ENCODE data around the gene EIF1AX. TPM values are rescaled to one million over a fixed set of nuclear protein-coding genes. Genes with fewer than 3 reads are reported as not detected.

The EIF1AX gene
- total RNA-seq, 4 donors from 2014 or later = 45.2 to 55.0 (median 46.9) TPM

DNA sequence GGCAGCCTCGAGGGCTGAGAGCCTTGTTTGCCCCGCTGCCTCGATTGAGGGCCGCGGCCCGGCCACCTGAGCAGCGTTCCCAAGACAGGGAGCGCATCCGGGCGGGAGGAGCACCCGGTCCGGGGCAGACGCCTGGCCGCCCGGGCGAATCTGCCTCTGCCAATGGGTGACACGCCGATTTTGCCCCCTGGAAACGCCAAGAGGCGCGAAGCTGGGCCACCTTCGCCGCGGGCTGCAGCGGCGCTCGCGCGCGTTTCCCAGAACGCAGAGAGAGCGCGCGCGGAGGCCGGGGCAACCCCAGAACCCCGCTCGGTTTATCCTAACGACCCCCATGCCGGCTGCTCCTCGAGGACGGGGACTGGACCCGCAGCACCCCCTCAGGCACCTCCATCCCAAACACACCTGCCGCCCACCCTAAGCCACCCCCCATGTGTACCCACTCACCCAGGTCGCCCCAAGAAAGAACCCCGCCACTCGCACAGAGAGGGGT, 25.5 kb downstream of the EIF1AX start:
- no peaks in the 10 kb centered on the region for H3K9me3 ChIP-seq
- 24% methylated on average over 5 of the region's 47 CpGs for WGBS
- no peak for DNase-seq (ENCODE audit: extremely low spot score)
- peak overlapping the region; percentile 31 to 47 (median 36) for H3K4me3 ChIP-seq
- no peak overlapping the region for H3K27ac ChIP-seq (replicated peaks in 1 of 4)
- peaks cover 0 to 22% (median 13%) of the 10 kb centered on the region in 4 donors for H3K27me3 ChIP-seq
- TF ChIP-seq POLR2AphosphoS5 (IDR thresholded peaks at IDR 0.05) = no peak
- TF ChIP-seq POLR2A (IDR thresholded peaks at IDR 0.05; ENCODE audit: low read depth) = no peak
- TF ChIP-seq EP300 (IDR thresholded peaks at IDR 0.05) = no peak
- peaks cover 0 to 15% (median 13%) of the 10 kb centered on the region in 4 donors for H3K4me1 ChIP-seq
- H3K36me3 ChIP-seq = no peaks in the 10 kb centered on the region
- intact Hi-C loops (cut with DNase I) = no loop called here

DNA sequence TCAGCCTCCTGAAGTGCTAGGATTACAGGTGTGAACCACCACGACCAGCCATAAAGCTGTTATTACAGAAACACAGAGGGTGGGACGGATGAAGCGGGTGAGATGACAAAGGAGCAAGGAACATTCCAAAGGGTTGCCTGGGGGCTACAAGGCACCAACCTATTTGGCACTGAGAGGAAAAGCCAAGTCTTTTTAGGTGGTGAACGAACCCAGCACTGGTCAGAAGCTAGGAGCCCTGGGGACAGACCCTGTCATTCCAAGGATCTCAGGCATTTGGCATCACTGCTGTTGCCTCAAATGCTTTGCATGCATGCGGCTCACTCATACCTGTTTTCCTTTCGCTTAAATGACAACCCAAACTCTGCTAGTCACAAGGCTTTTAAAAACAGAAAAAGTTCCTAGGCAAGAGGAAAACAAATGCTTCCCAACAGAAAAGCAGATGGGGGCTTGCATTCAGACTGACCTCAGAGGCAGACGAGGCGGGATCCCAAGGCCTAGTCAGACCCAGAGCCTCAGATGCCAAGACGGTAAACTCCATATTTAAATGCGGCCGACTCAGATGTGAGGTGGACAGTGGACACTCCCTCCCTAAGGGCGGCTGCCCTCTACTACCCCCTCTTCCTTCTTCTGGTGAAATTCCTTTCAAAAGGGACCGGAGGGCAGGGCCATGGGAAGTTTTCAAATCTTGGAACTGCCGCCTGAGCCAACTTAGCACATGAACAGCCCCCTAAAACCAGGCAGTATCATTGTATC, 29.4 kb downstream of the EIF1AX start:
- TF ChIP-seq EP300 (IDR thresholded peaks at IDR 0.05) (no peak), POLR2AphosphoS5 (IDR thresholded peaks at IDR 0.05) (no peak), POLR2A (IDR thresholded peaks at IDR 0.05; ENCODE audit: low read depth) (no peak)
- TF ChIP-seq, protein P1, sequence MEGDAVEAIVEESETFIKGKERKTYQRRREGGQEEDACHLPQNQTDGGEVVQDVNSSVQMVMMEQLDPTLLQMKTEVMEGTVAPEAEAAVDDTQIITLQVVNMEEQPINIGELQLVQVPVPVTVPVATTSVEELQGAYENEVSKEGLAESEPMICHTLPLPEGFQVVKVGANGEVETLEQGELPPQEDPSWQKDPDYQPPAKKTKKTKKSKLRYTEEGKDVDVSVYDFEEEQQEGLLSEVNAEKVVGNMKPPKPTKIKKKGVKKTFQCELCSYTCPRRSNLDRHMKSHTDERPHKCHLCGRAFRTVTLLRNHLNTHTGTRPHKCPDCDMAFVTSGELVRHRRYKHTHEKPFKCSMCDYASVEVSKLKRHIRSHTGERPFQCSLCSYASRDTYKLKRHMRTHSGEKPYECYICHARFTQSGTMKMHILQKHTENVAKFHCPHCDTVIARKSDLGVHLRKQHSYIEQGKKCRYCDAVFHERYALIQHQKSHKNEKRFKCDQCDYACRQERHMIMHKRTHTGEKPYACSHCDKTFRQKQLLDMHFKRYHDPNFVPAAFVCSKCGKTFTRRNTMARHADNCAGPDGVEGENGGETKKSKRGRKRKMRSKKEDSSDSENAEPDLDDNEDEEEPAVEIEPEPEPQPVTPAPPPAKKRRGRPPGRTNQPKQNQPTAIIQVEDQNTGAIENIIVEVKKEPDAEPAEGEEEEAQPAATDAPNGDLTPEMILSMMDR (IDR thresholded peaks at IDR 0.05) = no peak
- intact Hi-C loops (cut with DNase I) = no loop called here
- Histone ChIP-seq H3K4me1 (peaks cover 0 to 15% (median 13%) of the 10 kb centered on the region in 4 donors), H3K9me3 (no peaks in the 10 kb centered on the region), H3K36me3 (no peaks in the 10 kb centered on the region), H3K27ac (replicated peaks in 1 of 4) (no peak overlapping the region), H3K4me3 (no peak overlapping the region), H3K27me3 (peaks cover 0 to 19% (median 10%) of the 10 kb centered on the region in 4 donors)
- WGBS = 91% methylated on average over 14 of the region's 14 CpGs
- DNase-seq (ENCODE audit: extremely low spot score) = no peak

DNA sequence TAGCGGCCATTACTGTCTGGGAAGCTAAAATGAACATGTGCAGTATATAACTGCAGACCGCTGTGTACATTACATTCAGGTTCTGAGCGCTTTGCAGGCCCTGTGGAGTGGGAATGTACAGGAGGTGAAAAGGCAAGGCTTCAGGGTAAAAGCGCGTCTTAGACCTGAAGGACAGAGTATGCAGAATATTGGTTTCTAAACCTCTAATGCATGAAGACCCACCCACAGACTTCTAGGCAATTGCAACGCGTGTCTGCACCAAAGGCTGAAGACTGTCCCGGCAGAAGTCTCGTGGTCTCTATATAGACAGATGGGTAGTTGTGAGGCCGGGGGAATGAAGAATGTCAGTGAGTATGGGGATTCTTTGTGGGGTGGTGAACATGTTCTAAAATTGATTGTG, 30.4 kb downstream of the EIF1AX start:
- TF ChIP-seq POLR2A (IDR thresholded peaks at IDR 0.05; ENCODE audit: low read depth) (no peak), EP300 (IDR thresholded peaks at IDR 0.05) (no peak), POLR2AphosphoS5 (IDR thresholded peaks at IDR 0.05) (no peak)
- TF ChIP-seq, protein P1 (IDR thresholded peaks at IDR 0.05) = no peak
- WGBS = 99% methylated on average over 8 of the region's 10 CpGs
- DNase-seq (ENCODE audit: extremely low spot score) = no peak
- H3K36me3 ChIP-seq = no peaks in the 10 kb centered on the region
- H3K4me1 ChIP-seq = peaks cover 0 to 6% (median 5%) of the 10 kb centered on the region in 4 donors
- H3K27me3 ChIP-seq = peaks cover 0 to 10% (median 5%) of the 10 kb centered on the region in 4 donors
- no peaks in the 10 kb centered on the region for H3K9me3 ChIP-seq
- intact Hi-C loops (cut with DNase I) = no loop called here
- no peak overlapping the region for H3K4me3 ChIP-seq
- H3K27ac ChIP-seq (replicated peaks in 1 of 4) = no peak overlapping the region

DNA sequence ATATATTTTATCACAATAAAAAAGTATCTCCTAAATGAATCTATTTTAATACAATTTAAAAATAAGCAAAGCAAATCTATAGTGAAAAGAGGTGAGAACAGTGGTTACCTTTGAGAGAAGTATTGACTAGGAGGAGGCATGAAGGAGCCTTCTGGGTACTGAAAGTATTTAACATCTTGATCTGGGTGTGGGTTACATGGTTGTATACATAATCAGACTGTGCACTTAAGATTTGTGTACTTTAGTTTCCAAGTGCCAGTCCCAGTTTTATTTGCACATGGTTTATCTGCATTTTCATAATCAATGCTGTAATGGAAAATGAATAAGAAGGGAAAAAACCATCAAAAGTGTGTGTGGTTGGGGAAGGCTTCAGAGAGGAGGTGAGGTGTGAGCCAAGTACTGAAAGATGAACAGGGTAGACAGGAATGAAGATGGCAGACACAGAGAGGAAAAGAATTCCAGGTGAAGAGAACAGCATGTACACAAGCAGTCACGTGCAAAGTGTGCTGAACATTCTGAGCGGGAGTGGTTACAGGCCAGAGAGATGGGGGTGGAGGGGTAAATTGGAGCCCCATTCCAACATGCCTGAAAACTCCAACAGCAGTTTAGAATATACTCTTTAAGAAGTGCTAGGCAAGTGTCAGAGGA, 39.6 kb downstream of the EIF1AX start:
- WGBS = 86% methylated on average over 2 of the region's 2 CpGs
- intact Hi-C loops (cut with DNase I) = no loop called here
- Histone ChIP-seq H3K4me1 (no peaks in the 10 kb centered on the region), H3K4me3 (no peak overlapping the region), H3K27me3 (no peaks in the 10 kb centered on the region), H3K27ac (replicated peaks in 1 of 4) (no peak overlapping the region), H3K36me3 (no peaks in the 10 kb centered on the region), H3K9me3 (no peaks in the 10 kb centered on the region)
- DNase-seq (ENCODE audit: extremely low spot score) = no peak
- no peak for TF ChIP-seq POLR2AphosphoS5 (IDR thresholded peaks at IDR 0.05)
- TF ChIP-seq, protein P1 (IDR thresholded peaks at IDR 0.05) = no peak
- no peak for TF ChIP-seq POLR2A (IDR thresholded peaks at IDR 0.05; ENCODE audit: low read depth)
- TF ChIP-seq EP300 (IDR thresholded peaks at IDR 0.05) = no peak

DNA sequence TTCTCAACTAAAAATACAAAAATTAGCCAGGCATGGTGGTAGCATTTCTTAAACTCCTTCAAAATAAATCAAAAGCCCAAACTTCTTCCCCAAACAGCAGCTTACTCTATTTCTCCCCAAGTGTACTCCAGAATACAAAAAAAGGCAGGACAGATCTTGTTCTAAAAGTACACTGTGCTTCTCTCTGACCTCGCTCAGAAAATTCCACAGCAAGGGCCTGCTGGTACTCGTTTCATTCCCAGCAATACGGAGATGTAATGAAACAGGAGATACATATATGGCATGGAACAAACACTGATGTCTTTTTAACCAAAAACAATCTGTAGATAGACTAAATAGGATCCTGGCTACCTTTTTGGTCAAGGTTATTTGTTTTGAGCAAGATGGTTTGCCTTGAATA, 50.1 kb downstream of the EIF1AX start:
- no peaks in the 10 kb centered on the region for H3K9me3 ChIP-seq
- no peaks in the 10 kb centered on the region for H3K36me3 ChIP-seq
- intact Hi-C loops (cut with DNase I) = no loop called here
- 78% methylated on average over 3 of the region's 3 CpGs for WGBS
- no peak for DNase-seq (ENCODE audit: extremely low spot score)
- H3K27me3 ChIP-seq = peaks cover 0 to 5% (median 0%) of the 10 kb centered on the region in 4 donors
- TF ChIP-seq, protein P1 (IDR thresholded peaks at IDR 0.05) = no peak
- no peak for TF ChIP-seq POLR2A (IDR thresholded peaks at IDR 0.05; ENCODE audit: low read depth)
- H3K4me1 ChIP-seq = no peaks in the 10 kb centered on the region
- no peak overlapping the region for H3K4me3 ChIP-seq
- no peak overlapping the region for H3K27ac ChIP-seq (replicated peaks in 1 of 4)

Data from esophagus muscularis mucosa (tissue), 4 donors.